ENCODE data around the gene AP4S1.

AP4S1 gene

DNA sequence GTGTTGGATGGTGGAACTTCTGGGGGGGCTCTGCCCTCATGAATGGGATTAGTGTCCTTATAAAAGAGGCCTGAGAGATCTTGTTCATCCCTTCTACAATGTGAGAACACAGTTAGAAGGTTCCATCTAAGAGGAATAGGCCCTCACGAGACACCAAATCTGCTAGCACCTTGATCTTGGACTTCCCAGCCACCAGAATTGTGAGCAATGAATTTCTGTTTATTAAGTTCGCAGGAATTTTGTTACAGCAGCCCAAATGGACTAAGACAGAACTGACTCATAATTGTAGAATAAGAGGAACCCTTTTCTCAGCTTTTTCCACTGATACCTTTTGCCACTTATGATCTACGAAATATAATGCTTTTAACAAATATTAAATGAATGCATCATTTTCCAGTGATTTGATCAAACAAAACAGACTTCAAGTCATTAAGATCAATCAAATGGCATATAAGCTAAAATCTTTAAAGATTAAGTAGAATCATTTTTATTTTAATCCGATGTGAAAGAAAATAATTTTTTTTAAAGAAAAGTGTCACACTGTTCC is 113.9 kb downstream of the AP4S1 start:
- DNase-seq (ENCODE audit: low read depth), result no peak

DNA sequence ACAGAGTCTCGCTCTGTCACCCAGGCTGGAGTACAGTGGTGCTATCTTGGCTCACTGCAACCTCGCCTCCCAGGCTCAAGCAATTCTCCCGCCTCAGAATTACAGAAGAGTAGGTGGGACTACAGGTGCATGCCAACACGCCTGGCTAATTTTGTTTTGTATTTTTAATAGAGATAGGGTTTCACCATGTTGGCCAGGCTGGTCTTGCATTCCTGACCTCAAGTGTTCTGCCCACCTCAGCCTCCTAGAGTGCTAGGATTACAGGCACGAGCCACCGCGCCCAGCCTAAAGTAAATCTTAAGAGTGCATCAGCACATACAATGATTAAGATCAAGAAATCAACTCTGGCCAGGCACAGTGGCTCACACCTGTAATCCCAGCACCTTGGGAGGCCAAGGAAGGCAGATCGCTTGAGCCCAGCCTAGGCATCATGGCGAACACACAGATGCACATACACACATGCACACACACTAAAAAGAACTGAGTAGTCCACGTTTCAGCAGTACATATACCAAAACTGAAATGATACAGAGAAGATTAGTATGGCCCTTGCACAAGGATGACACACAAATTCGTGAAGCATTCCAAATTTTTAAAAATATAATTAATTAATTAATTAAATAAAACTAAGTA is 117.1 kb downstream of the AP4S1 start:
- no peak for DNase-seq (ENCODE audit: low read depth)

Measured in stimulated activated CD8-positive, alpha-beta memory T cell treated with anti-CD3 and anti-CD28 coated beads, Interleukin-7, amount 100 ng/mL, for 24 hours (primary cell).